IMR-90 (cell line): ENCODE measurements around the gene SLC66A2. TPM values are rescaled to one million over a fixed set of nuclear protein-coding genes. Genes with fewer than 3 reads are reported as not detected.

ENCODE experiments used
- ATAC-seq: fragments of 200-7000 bp; cut with Tn5 transposase; 2 replicates; pipeline ENCODE4 v1.9.1; 2020; ENCODE audit warnings: low read depth, mild to moderate bottlenecking, moderate library complexity
- BruUV-seq: library from RNA; stranded (reverse); fragments of 400-500 nt; replicated peaks from 2 replicates; lab custom pipeline; 2021; lab: Mats Ljungman, UMichigan
- CTCF ChIA-PET: fragments of 300-600 bp; formaldehyde crosslinking; extraction: SDS; loops from one replicate; lab custom pipeline; 2021; ENCODE audit warnings: antibody characterized with exemption; lab: Yijun Ruan, JAX
- POLR2A ChIA-PET: fragments of 300-600 bp; sonication (Branson Sonifier 250); formaldehyde crosslinking; loops from one replicate; lab custom pipeline; 2022; ENCODE audit warnings: antibody characterized with exemption; ENCODE audit not compliant: unreplicated experiment; lab: Charles Lee
- DNase-seq: peaks from one replicate; pipeline ENCODE4 v3.0.0; 2013
- H2AFZ ChIP-seq: replicated peaks from 2 replicates; pipeline ENCODE3; 2013; ENCODE audit warnings: low read length, mild to moderate bottlenecking; ENCODE audit not compliant: poor library complexity
- H2AK5ac ChIP-seq: 2 replicates; pipeline ENCODE4 v1.6.1; 2013; ENCODE audit warnings: low read depth, low read length, inconsistent platforms
- H2AK9ac ChIP-seq: replicated peaks from 2 replicates; pipeline ENCODE3; 2013; ENCODE audit warnings: mild to moderate bottlenecking, low read depth, low read length, moderate library complexity; ENCODE audit not compliant: poor library complexity
- H2BK120ac ChIP-seq: 2 replicates; pipeline ENCODE4 v1.6.1; 2013; ENCODE audit warnings: low read depth, low read length, inconsistent platforms
- H2BK15ac ChIP-seq: 3 replicates; pipeline ENCODE4 v1.6.1; 2013; ENCODE audit warnings: low read depth, low read length, inconsistent platforms
- H2BK20ac ChIP-seq: 2 replicates; pipeline ENCODE4 v1.6.1; 2013; ENCODE audit warnings: low read depth, mild to moderate bottlenecking, inconsistent platforms, low read length, moderate library complexity
- H2BK5ac ChIP-seq: 2 replicates; pipeline ENCODE4 v1.6.1; 2013; ENCODE audit warnings: mild to moderate bottlenecking, low read depth, low read length, inconsistent platforms; ENCODE audit not compliant: poor library complexity, severe bottlenecking
- H3K14ac ChIP-seq: replicated peaks from 2 replicates; pipeline ENCODE4 v1.6.1; 2013; ENCODE audit warnings: low read depth, low read length, inconsistent platforms
- H3K18ac ChIP-seq: 2 replicates; pipeline ENCODE4 v1.6.1; 2013; ENCODE audit warnings: low read depth, low read length, control low read depth
- H3K23ac ChIP-seq: 2 replicates; pipeline ENCODE4 v1.6.1; 2013; ENCODE audit warnings: low read depth, low read length, inconsistent platforms
- H3K27ac ChIP-seq: 2 replicates; pipeline ENCODE4 v1.5.1; 2013; ENCODE audit warnings: mild to moderate bottlenecking, control low read depth, low read length; ENCODE audit not compliant: insufficient read depth
- H3K27me3 ChIP-seq: 2 replicates; pipeline ENCODE4 v1.6.1; 2013; ENCODE audit warnings: low read length; ENCODE audit not compliant: control insufficient read depth, insufficient read depth
- H3K36me3 ChIP-seq: 2 replicates; pipeline ENCODE4 v1.6.1; 2013; ENCODE audit warnings: low read length, mixed read lengths; ENCODE audit not compliant: control insufficient read depth, insufficient read depth
- H3K4ac ChIP-seq: 2 replicates; pipeline ENCODE4 v1.6.1; 2013; ENCODE audit warnings: low read depth, low read length, inconsistent platforms
- H3K4me1 ChIP-seq: 2 replicates; pipeline ENCODE4 v1.6.1; 2013; ENCODE audit warnings: low read length, mixed read lengths; ENCODE audit not compliant: control insufficient read depth, insufficient read depth
- H3K4me2 ChIP-seq: 2 replicates; pipeline ENCODE4 v1.6.1; 2013; ENCODE audit warnings: low read depth, mild to moderate bottlenecking, control low read depth, low read length, moderate library complexity
- H3K4me3 ChIP-seq: 2 replicates; pipeline ENCODE4 v1.5.1; 2013; ENCODE audit warnings: low read depth, mild to moderate bottlenecking, control low read depth, low read length, moderate library complexity; ENCODE audit not compliant: insufficient read depth
- H3K56ac ChIP-seq: 2 replicates; pipeline ENCODE4 v1.6.1; 2013; ENCODE audit warnings: low read length, inconsistent platforms; ENCODE audit not compliant: insufficient read depth; ENCODE audit errors: extremely low read depth
- H3K79me1 ChIP-seq, 2 experiments: 2 replicates each; pipeline ENCODE4 v1.6.1; 2013; ENCODE audit warnings: low read length in 2 of 2, inconsistent platforms in 1 of 2, low read depth in 1 of 2
- H3K9ac ChIP-seq: 2 replicates; pipeline ENCODE4 v1.6.1; 2013; ENCODE audit warnings: low read depth, low read length, control low read depth
- H3K9me1 ChIP-seq: 2 replicates; pipeline ENCODE4 v1.6.1; 2013; ENCODE audit warnings: low read length, inconsistent platforms; ENCODE audit not compliant: insufficient read depth
- H3K9me3 ChIP-seq: 2 replicates; pipeline ENCODE4 v1.6.1; 2013; ENCODE audit warnings: low read length; ENCODE audit not compliant: control insufficient read depth, insufficient read depth
- H4K20me1 ChIP-seq: 2 replicates; pipeline ENCODE4 v1.6.1; 2013; ENCODE audit warnings: low read length, inconsistent platforms; ENCODE audit not compliant: insufficient read depth
- H4K5ac ChIP-seq: 2 replicates; pipeline ENCODE4 v1.6.1; 2013; ENCODE audit warnings: mild to moderate bottlenecking, low read depth, low read length, control low read depth
- H4K8ac ChIP-seq, 2 experiments: 2 replicates each; pipeline ENCODE4 v1.6.1; 2013; ENCODE audit warnings: low read depth in 2 of 2, low read length in 2 of 2, control low read depth in 1 of 2, inconsistent platforms in 1 of 2
- H4K91ac ChIP-seq: 2 replicates; pipeline ENCODE4 v1.6.1; 2013; ENCODE audit warnings: low read depth, low read length, inconsistent platforms; ENCODE audit not compliant: insufficient read depth
- CEBPB ChIP-seq: IDR thresholded peaks from 2 replicates; pipeline ENCODE4 v1.6.1; 2012; ENCODE audit warnings: low read depth, low read length, improper control_type of control experiment
- CHD1 ChIP-seq: IDR thresholded peaks from 2 replicates; pipeline ENCODE4 v1.6.1; 2012; ENCODE audit warnings: low read depth, low read length, improper control_type of control experiment
- MAFK ChIP-seq: IDR thresholded peaks from 2 replicates; pipeline ENCODE4 v1.6.1; 2012; ENCODE audit warnings: low read depth, low read length, improper control_type of control experiment
- MAZ ChIP-seq: IDR thresholded peaks from 2 replicates; pipeline ENCODE4 v1.6.1; 2012; ENCODE audit warnings: low read depth, mild to moderate bottlenecking, low read length, improper control_type of control experiment, moderate library complexity, borderline replicate concordance
- MXI1 ChIP-seq: IDR thresholded peaks from 2 replicates; pipeline ENCODE4 v1.6.1; 2012; ENCODE audit warnings: low read depth, mild to moderate bottlenecking, low read length, moderate library complexity, borderline replicate concordance
- POLR2A ChIP-seq: IDR thresholded peaks from 2 replicates; pipeline ENCODE4 v1.6.1; 2012; ENCODE audit warnings: mild to moderate bottlenecking, low read depth, low read length
- RFX5 ChIP-seq: IDR thresholded peaks from 2 replicates; pipeline ENCODE4 v1.8.0; 2012; ENCODE audit warnings: low read depth, mild to moderate bottlenecking, low read length, moderate library complexity
- SMC3 ChIP-seq: fragments of 150-350 bp; IDR thresholded peaks from 2 replicates; pipeline ENCODE4 v1.6.1; 2016; ENCODE audit warnings: low read depth, mild to moderate bottlenecking, antibody characterized with exemption, low read length, moderate library complexity
- USF2 ChIP-seq: fragments of 150-350 bp; IDR thresholded peaks from 2 replicates; pipeline ENCODE4 v1.6.1; 2017; ENCODE audit warnings: mild to moderate bottlenecking, antibody characterized with exemption, low read length, low read depth
- WGBS, 2 experiments: methylation state at CpG; one replicate each; pipeline versions ENCODE4 v1.1.5 to v1.1.7; 2013; ENCODE audit warnings: missing lambda C conversion rate in 2 of 2; ENCODE audit not compliant: insufficient read length in 1 of 2; ENCODE audit errors: extremely low coverage in 2 of 2; 5-methylcytosine and 5-hydroxymethylcytosine counted together
- dilution Hi-C: fragments of 300-500 bp; cut with HindIII; formaldehyde crosslinking; loops from one replicate; pipeline ENCODE4 v1.14.3; 2018; ENCODE audit warnings: low sequenced_read_pairs; ENCODE audit not compliant: unreplicated experiment
- in situ Hi-C: fragments of 300-500 bp; cut with MboI; formaldehyde crosslinking; loops from 3 replicates; pipeline ENCODE4 v1.14.3; 2019; ENCODE audit warnings: low sequenced_read_pairs, inconsistent platforms, mixed read lengths
- intact Hi-C: fragments of 100-400 bp; cut with micrococcal nuclease; formaldehyde crosslinking; loops from 2 replicates; pipeline ENCODE4 v1.10.0; 2022
- polyA plus RNA-seq, 3 experiments: library from polyadenylated mRNA; depleted of rRNA; stranded (reverse); fragments of >200 nt; gene quantifications; 2 replicates each; pipeline ENCODE4 v1.2.3, GENCODE V29; 2012; ENCODE audit warnings: low replicate concordance in 1 of 3
- total RNA-seq: library from RNA; depleted of rRNA; stranded (reverse); fragments of >200 nt; gene quantifications from 2 replicates; pipeline ENCODE4 v1.2.3, GENCODE V29; 2012

SLC66A2 gene
- total and polyA plus RNA-seq, 2 of the 4 experiments (the other 2 are of a cell fraction) = 17.6 to 23.5 TPM

DNA sequence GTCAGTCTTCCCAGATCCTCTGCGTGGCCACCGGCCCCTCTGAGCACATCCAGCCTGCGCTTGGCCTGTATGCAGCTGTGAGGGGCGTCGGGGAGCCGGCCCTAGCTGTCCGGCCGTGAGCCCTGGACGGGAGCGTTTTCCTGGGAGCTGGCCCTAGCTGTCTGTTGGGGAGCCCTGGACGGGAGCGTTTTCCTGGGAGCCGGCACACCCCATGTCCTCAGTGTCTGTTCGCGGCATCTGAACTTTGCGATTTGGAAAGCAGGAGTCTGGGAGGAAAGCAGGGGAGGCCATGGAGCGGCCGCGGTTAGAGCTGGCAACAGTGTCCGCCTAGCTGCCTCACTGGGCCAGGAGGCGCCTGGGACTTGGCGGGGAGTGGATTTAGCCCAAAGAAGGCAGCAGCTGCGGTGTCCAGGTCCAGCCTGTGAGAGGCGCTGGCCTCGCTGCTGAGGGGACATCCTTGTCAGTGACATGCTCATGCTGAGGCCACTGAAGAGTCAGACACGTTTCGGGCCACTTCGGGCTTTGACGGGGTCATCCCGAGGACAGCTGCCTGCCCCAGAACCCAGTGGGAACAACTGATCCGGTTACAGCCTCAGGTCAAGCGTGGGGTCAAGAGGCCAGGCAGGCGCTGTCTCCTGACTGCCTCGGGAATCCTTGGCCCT, 77.9 kb downstream of the SLC66A2 start:
- no peak overlapping the region for H4K8ac ChIP-seq
- ATAC-seq = no peak
- WGBS, 2 experiments = 60% methylated on average over 16 of the region's 34 CpGs; no CpG with 5 or more reads in 1 of the 2 experiments
- H2BK15ac ChIP-seq = no peak overlapping the region
- H2BK5ac ChIP-seq = no peak overlapping the region
- no peak overlapping the region for H2AFZ ChIP-seq
- H2AK5ac ChIP-seq = no peak overlapping the region
- H4K91ac ChIP-seq = no peak overlapping the region
- no peak overlapping the region for H2BK120ac ChIP-seq
- no peak for DNase-seq
- H3K9ac ChIP-seq = no peak overlapping the region
- CTCF ChIA-PET = no interaction called here
- no peak overlapping the region for H3K56ac ChIP-seq
- H2AK9ac ChIP-seq = no peak overlapping the region
- H3K9me1 ChIP-seq = no peaks in the 10 kb centered on the region
- no peaks in the 10 kb centered on the region for H3K79me1 ChIP-seq
- POLR2A ChIA-PET = no interaction called here
- H2BK20ac ChIP-seq = no peak overlapping the region
- no peak overlapping the region for H3K14ac ChIP-seq
- H3K4me2 ChIP-seq = no peak overlapping the region
- no peak overlapping the region for H4K5ac ChIP-seq
- dilution Hi-C loops (no loop called here), intact Hi-C loops (no loop called here), in situ Hi-C loops (no loop called here)
- H4K20me1 ChIP-seq = no peaks in the 10 kb centered on the region
- peaks cover 1% of the 10 kb centered on the region for H3K9me3 ChIP-seq
- H3K4me3 ChIP-seq = no peak overlapping the region
- no peaks in the 10 kb centered on the region; the same call in 1 of the 2 replicates for H3K36me3 ChIP-seq
- H3K4me1 ChIP-seq = no peaks in the 10 kb centered on the region
- no peaks in the 10 kb centered on the region; the same call in none of the 2 replicates for H3K27me3 ChIP-seq
- no TSS peak for BruUV-seq
- TF ChIP-seq SMC3 = no peak
- no peak for TF ChIP-seq MAFK
- TF ChIP-seq CEBPB = no peak
- TF ChIP-seq POLR2A = no peak
- TF ChIP-seq RFX5 = no peak
- no peak for TF ChIP-seq MXI1
- no peak for TF ChIP-seq MAZ
- TF ChIP-seq USF2 = no peak
- TF ChIP-seq CHD1 = no peak
- H3K23ac ChIP-seq = no peak overlapping the region
- H3K27ac ChIP-seq = no peak overlapping the region
- H3K4ac ChIP-seq = no peak overlapping the region
- H3K18ac ChIP-seq = no peak overlapping the region
